IgD-negative memory B cell (primary cell): ENCODE data around the gene OGFOD3. TPM values are rescaled to one million over a fixed set of nuclear protein-coding genes. Genes with fewer than 3 reads are reported as not detected.

ENCODE experiments used
- H3K27ac Mint-ChIP-seq, 3 donors: one replicate each; pipeline ENCODE4 v1.8.0; 2020 to 2022; ENCODE audit warnings: mild to moderate bottlenecking in 3 of 3, mixed read lengths in 3 of 3, moderate library complexity in 1 of 3
- H3K27me3 Mint-ChIP-seq: one replicate; pipeline ENCODE4 v1.8.0; 2021; ENCODE audit warnings: mixed read lengths
- H3K36me3 Mint-ChIP-seq: one replicate; pipeline ENCODE4 v1.8.0; 2020; ENCODE audit warnings: mild to moderate bottlenecking, mixed read lengths
- H3K4me1 Mint-ChIP-seq, 3 donors: one replicate each; pipeline ENCODE4 v1.8.0; 2020 to 2022; ENCODE audit warnings: mixed read lengths in 3 of 3, mild to moderate bottlenecking in 1 of 3
- H3K4me3 Mint-ChIP-seq, 4 donors: one replicate each; pipeline ENCODE4 v1.8.0; 2020 to 2022; ENCODE audit warnings: mild to moderate bottlenecking in 4 of 4, mixed read lengths in 4 of 4, moderate library complexity in 3 of 4
- H3K9me3 Mint-ChIP-seq, 3 donors: one replicate each; pipeline ENCODE4 v1.8.0; 2020 to 2021; ENCODE audit warnings: mixed read lengths in 3 of 3, mild to moderate bottlenecking in 1 of 3
- polyA plus RNA-seq: library from polyadenylated mRNA; unstranded; fragments of 300-500 nt; fragmentation: Illumina TruSeq; gene quantifications from one replicate; pipeline ENCODE4 v1.2.3, GENCODE V29; 2021

Gene OGFOD3
- polyA plus RNA-seq, 1 donor from 2014 or later = 33.2 TPM

DNA sequence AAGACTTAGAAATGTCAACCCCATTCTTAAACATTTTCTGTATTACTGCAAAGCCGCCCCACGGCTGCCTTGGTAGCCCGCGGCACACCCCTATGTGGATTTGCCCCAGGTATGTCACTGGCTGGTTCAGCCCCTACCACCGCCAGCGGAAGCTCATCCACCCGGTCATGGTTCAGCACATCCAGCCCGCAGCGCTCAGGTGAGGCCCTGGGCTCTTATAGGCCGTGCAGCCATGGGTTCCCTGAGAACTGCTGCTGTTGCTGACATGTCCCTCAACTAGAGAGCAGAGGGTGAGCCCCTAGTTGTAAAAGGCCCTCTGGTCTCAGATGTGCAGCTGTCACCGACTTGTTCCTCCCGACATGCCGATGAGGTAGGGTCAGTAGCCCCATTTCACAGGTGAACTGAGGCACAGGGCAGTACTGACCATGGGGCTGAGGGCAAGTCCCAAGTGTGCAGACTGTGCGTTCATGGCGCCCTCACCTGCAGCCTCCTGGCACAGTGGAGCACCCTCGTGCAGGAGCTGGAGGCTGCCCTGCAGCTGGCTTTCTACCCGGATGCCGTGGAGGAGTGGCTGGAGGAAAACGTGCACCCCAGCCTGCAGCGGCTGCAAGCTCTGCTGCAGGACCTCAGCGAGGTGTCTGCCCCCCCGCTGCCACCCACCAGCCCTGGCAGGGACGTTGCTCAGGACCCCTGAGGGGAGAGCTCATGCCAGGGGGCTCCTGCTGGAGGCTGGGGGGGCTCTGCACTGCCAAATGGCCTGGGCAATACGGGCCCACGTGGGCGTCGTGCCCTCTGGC is 23.5 kb upstream of the OGFOD3 start:
- Mint-ChIP-seq H3K36me3 (peaks cover 8% of the 10 kb centered on the region), H3K9me3 (no peaks in the 10 kb centered on the region), H3K4me3 (peak overlapping the region; percentile 30 to 88 (median 83)), H3K27ac (peak overlapping the region; percentile 93 to 99 (median 98)), H3K27me3 (no peaks in the 10 kb centered on the region), H3K4me1 (peaks cover 13 to 23% (median 14%) of the 10 kb centered on the region in 3 donors)

DNA sequence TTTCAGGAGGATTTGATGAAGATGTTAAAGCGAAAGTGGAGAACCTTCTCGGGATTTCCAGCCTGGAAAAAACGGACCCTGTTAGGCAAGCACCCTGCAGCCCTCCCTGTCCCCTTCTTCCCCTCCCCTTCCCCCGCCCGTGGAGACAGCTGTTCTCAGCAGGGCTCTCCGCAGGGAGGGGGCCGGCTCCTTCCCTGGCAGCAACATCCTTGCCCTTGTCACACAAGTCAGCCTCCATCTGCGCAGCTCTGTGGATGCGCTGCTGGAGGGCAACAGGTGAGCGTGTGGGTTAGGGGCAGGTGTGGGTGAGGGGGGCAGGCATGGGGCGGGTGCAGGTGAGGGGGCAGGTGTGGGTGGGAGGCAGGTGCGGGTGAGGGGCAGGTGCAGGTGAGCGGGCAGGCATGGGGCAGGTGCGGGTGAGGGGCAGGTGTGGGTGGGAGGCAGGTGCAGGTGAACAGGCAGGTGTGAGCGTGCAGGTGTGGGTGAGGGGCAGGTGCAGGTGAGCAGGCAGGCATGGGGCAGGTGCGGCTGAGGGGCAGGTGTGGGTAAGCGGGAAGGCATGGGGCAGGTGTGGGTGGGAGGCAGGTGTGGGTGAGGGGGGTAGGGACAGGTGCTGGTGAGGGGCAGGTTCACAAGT is 22.7 kb upstream of the OGFOD3 start:
- H3K9me3 Mint-ChIP-seq = no peaks in the 10 kb centered on the region
- H3K27ac Mint-ChIP-seq = peak overlapping the region; percentile 94 to 99 (median 98)
- H3K36me3 Mint-ChIP-seq = peaks cover 6% of the 10 kb centered on the region
- H3K4me3 Mint-ChIP-seq = peak overlapping the region; percentile 78 to 93 (median 88)
- peaks cover 13 to 20% (median 14%) of the 10 kb centered on the region in 3 donors for H3K4me1 Mint-ChIP-seq
- H3K27me3 Mint-ChIP-seq = no peaks in the 10 kb centered on the region

DNA sequence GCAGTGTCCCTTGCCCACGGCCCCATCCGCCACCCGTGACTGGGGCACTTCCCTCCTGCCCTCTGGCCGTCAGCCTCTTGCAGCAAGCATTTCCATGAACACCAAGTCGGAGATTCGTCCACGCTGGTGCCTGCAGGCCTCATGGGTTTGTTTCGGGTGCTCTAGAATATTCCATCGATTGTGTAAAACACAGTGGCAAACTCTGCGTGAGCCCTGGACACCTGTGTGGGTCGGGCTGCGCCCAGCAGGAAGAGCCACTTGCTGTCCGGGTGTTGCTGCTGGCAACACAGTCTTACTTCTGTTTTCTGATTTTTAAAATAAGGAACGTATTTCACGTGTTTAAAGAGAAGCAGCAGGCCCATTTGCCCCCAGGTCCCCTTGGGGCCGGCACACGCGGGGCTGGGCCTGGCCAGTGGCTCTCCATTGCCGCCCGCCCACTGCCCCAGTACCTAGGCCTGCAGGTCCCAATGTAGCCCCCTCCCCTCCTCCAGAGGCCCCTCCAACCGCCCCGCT is 22.1 kb upstream of the OGFOD3 start:
- Mint-ChIP-seq H3K27ac (peak overlapping the region; percentile 94 to 99 (median 98)), H3K9me3 (no peaks in the 10 kb centered on the region), H3K4me3 (peak overlapping the region; percentile 78 to 93 (median 88)), H3K27me3 (no peaks in the 10 kb centered on the region), H3K36me3 (peaks cover 6% of the 10 kb centered on the region), H3K4me1 (peaks cover 13 to 18% (median 14%) of the 10 kb centered on the region in 3 donors)

DNA sequence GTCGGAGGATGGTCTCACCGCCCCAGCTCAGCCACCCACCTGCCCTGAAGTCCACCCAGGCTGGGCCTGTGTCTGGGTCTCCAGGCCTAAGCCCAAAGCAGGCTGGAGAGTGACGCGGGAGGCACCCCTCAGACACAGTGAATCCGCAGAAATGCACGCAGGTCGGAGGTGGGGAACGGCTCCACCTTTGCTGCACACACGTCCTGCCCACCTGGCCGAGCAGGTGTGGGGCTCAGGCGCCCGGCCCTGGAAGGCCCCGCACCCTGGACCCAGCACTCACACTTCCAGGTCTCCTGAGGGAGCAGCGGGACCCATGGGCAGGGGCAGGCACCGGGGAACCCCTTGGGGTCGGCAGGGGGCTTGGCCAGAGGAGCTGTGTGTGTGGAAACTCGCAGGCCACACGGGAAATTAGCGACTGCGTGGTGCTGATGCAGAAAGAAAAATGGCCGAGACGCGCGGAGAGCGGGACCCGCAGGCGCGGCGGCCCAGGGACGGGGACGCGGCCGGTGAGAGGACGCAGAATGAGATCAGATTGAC is 21.5 kb upstream of the OGFOD3 start:
- Mint-ChIP-seq H3K9me3 (no peaks in the 10 kb centered on the region), H3K27ac (peak overlapping the region; percentile 94 to 99 (median 98)), H3K36me3 (peaks cover 6% of the 10 kb centered on the region), H3K4me3 (peak overlapping the region in 3 of 4 donors; percentile 87 to 93 (median 90)), H3K4me1 (peaks cover 13 to 21% (median 18%) of the 10 kb centered on the region in 3 donors), H3K27me3 (no peaks in the 10 kb centered on the region)

DNA sequence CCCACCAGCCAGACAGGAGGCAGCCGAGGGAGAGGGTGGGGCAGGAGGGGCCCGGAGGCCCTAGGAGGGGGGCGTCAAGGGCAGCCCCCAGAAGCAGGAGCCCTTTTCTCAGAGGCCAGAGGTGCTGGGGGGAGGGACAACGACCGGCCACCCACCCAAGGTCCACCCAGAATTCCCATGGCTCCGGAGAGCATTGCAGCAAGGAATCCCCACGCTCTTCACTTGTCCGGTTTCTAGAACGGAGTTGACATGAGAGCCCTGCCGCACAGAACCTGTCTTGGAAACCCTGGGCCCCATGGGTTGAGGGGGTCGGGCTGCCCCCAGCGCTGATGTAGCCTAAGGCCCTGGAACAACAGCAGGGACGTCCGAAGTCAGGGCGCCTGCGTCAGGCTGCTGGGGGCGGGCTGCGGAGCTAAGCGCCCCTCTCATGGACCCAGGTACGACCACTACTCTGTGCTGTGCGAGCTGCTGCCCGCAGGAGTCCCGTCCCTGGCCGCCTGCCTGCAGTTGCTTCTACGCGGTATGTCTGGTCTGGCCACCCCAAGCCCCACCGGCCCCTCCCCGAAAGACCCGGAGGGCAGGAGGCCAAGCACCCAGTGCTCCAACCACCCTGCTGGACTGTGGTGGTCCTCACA is 20.9 kb upstream of the OGFOD3 start:
- H3K36me3 Mint-ChIP-seq = peaks cover 6% of the 10 kb centered on the region
- no peak overlapping the region for H3K4me3 Mint-ChIP-seq
- peaks cover 17 to 23% (median 20%) of the 10 kb centered on the region in 3 donors for H3K4me1 Mint-ChIP-seq
- peak overlapping the region in 1 of 3 donors; percentile 31 for H3K27ac Mint-ChIP-seq
- H3K9me3 Mint-ChIP-seq = no peaks in the 10 kb centered on the region
- no peaks in the 10 kb centered on the region for H3K27me3 Mint-ChIP-seq

DNA sequence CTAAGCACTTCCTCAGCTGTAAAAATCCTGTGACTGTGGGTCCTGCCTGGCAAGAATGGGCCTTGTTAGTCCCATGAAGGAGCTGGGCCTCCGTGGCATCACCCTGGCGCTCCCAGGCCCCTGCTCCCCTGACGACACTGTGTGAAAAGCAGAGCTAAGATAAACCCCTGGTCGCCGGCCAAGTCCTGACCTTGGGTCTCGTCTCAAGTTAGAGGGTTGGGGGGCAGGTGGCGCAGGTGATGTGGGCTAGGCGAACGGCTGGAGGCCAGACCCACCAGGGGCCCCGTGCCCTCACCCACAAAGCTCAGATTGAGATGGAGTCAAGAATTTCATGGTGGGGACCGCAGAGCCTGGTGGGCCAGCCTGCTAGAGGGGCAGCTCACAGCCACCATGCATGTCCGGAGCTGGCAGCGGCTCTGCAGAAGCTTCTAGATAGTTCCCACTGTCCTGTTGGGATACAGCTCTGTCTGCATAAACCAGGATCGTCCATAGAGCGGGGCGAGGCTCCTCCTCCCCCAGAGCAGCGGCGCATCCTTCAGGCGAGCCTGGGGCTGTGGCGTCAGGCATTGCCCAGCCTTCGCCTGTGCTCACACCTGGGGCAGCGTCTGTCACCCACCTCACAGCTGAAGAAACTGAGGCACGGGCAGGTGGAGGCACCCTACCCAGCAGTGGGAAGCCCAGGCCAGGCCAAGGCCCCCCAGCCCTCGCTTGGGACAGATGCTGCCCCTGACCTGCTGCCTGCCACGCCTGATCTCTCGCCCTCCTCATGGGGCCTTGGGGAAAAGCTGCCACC is 20.2 kb upstream of the OGFOD3 start:
- H3K36me3 Mint-ChIP-seq = peaks cover 6% of the 10 kb centered on the region
- peak overlapping the region in 1 of 3 donors; percentile 53 for H3K27ac Mint-ChIP-seq
- H3K4me1 Mint-ChIP-seq = peaks cover 20 to 25% (median 23%) of the 10 kb centered on the region in 3 donors
- H3K27me3 Mint-ChIP-seq = no peaks in the 10 kb centered on the region
- no peaks in the 10 kb centered on the region for H3K9me3 Mint-ChIP-seq
- H3K4me3 Mint-ChIP-seq = peak overlapping the region in 1 of 4 donors; percentile 40

DNA sequence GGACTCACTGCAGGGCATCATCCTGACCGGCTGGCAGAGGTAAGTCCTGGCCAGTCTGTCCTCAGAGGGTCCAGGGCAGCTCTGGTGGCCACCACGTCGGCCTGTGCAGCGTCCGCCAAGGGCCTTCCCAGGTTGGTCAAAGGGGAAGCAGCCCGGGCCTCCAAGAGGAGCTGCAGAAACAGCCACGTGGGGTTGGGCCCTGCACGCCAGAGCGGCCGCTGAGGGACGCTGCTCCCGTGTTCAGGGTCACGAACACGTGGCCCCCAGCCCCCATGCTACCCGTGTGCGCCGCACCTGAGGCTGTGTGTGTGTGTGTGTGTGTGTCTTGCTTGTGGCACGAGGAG is 18.9 kb upstream of the OGFOD3 start:
- Mint-ChIP-seq H3K4me3 (peak overlapping the region in 1 of 4 donors; percentile 40), H3K4me1 (peaks cover 20 to 23% (median 22%) of the 10 kb centered on the region in 3 donors), H3K27me3 (no peaks in the 10 kb centered on the region), H3K9me3 (no peaks in the 10 kb centered on the region), H3K27ac (no peak overlapping the region), H3K36me3 (peaks cover 4% of the 10 kb centered on the region)

DNA sequence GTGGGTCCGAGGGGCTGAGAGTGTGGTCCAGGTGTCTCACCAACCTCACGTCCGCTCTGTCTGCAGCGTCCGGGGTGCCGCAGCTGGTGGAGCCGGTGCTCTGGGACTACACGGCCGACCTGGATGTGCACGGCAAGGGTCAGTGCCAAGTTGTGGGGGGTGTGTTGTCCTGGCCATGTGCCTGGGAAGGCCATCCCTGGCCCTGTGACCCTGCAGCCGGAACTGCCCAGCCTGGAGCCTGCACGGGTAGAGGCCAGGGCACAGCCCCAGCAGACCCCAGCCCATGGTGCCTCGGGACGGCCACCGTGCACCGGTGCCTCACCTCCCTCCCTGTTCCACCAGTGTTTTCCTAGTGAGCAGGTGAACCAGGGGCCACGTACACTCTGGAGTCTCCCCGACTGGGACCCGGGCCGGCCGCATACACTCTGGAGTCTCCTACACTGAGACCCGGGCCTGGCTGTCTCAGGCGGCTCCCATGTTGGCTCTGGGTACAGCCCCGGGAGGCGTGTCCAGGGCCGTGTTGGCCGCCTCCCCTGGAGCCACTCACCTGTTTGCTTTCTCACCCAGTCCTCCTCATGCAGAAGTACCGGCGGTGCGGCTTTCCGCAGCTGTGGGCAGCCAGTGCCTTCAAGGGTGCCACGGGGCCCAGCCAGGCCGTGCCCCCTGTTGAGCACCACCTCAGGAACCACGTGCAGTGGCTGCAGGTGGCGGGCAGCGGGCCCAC is 18.4 kb upstream of the OGFOD3 start:
- Mint-ChIP-seq H3K27me3 (no peaks in the 10 kb centered on the region), H3K9me3 (no peaks in the 10 kb centered on the region), H3K36me3 (peaks cover 4% of the 10 kb centered on the region), H3K4me1 (peaks cover 20 to 22% (median 21%) of the 10 kb centered on the region in 3 donors), H3K27ac (no peak overlapping the region), H3K4me3 (no peak overlapping the region)

DNA sequence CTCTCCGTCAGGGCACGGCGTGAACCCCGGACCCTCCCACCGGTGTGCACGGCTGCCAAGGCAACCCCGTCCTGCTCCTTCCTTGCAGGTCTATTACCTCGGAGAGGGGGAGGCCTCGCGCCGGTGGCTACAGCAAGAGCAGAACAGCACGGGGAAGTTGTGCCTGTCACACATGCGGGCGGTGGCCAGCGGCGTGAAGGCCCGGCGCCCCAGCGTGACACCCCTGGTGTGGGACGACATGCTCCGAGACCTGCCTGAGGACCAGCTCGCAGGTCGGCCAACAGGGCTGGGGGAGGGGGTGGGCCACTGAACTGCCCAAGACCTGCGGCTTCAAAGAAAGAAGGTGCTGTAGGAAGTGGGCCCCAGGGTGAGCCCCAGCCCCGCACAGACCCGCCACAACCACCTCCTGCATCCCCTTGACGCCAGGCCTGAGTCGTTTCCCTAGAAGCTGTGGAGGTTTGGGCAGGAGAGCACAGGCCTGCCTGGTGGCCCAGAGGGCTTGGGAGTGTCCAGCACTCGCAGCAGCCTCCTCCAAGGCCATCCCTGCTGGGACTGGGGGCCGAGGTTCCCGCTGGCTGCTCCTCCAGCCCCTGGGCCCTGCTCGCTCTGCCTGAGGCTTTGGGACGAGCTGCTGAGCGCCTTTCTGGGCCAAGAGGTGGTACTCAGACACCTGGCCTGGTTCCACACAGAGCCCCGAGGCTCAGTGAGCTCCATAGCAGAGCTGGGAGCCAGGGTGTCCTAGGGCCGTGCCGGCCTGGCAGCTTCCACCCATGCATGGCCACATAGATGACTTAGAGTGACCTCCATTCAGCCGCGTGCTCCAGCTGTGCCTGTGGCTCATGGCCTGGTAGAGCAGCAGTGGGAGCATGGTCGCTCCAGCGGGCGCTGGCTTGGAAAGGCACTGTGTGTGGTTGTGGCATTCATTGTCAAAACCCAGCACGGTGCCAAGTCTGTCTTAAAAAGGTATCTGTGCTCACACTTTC is 17.5 kb upstream of the OGFOD3 start:
- H3K27me3 Mint-ChIP-seq = no peaks in the 10 kb centered on the region
- H3K27ac Mint-ChIP-seq = peak overlapping the region in 1 of 3 donors; percentile 89
- peaks cover 16 to 18% (median 16%) of the 10 kb centered on the region in 3 donors for H3K4me1 Mint-ChIP-seq
- no peak overlapping the region for H3K4me3 Mint-ChIP-seq
- H3K9me3 Mint-ChIP-seq = no peaks in the 10 kb centered on the region
- peaks cover 4% of the 10 kb centered on the region for H3K36me3 Mint-ChIP-seq

DNA sequence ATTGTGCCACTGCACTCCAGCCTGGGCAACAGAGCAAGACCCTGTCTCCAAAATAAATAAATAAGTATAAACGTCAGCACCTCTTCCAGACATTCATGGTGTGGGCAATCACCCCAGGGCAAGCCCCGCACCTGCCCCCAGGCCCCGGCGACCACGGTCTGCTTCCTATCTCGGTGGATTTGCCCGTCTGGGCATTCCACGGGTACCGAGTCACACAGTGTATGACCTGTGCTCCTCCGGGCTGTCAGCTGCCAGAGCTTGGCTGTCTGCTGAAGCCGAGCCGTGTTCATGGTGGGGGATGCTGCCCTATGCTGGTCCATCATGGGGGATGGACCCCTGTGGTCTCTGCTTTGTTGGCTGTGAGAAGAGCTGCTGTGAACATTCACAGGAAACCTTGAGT is 16.7 kb upstream of the OGFOD3 start:
- Mint-ChIP-seq H3K9me3 (no peaks in the 10 kb centered on the region), H3K27ac (peak overlapping the region in 2 of 3 donors; percentile 76 to 89), H3K4me1 (peaks cover 11 to 12% (median 11%) of the 10 kb centered on the region in 3 donors), H3K27me3 (no peaks in the 10 kb centered on the region), H3K4me3 (peak overlapping the region in 3 of 4 donors; percentile 50 to 66 (median 63)), H3K36me3 (no peaks in the 10 kb centered on the region)

DNA sequence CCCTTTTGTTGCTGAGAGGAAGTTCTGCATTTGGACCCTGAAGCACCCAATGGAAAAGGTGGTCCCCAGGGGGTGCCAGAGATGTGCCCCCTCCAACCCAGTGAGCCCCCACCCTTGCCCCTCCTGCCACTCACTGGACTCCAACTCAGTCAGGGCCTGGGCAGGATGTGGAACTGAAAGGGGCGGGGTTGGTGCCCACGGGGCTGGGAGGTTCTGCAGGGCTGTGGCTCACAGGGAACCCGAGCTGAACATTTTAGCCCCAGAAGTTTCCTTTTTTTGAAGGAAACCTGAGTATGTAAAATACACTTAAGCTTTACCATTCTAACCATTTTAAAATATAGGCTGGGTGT is 15.8 kb upstream of the OGFOD3 start:
- Mint-ChIP-seq H3K36me3 (no peaks in the 10 kb centered on the region), H3K27ac (peak overlapping the region; percentile 71 to 89 (median 76)), H3K9me3 (no peaks in the 10 kb centered on the region), H3K4me1 (peaks cover 19 to 20% (median 19%) of the 10 kb centered on the region in 3 donors), H3K4me3 (peak overlapping the region in 3 of 4 donors; percentile 50 to 77 (median 75)), H3K27me3 (no peaks in the 10 kb centered on the region)

DNA sequence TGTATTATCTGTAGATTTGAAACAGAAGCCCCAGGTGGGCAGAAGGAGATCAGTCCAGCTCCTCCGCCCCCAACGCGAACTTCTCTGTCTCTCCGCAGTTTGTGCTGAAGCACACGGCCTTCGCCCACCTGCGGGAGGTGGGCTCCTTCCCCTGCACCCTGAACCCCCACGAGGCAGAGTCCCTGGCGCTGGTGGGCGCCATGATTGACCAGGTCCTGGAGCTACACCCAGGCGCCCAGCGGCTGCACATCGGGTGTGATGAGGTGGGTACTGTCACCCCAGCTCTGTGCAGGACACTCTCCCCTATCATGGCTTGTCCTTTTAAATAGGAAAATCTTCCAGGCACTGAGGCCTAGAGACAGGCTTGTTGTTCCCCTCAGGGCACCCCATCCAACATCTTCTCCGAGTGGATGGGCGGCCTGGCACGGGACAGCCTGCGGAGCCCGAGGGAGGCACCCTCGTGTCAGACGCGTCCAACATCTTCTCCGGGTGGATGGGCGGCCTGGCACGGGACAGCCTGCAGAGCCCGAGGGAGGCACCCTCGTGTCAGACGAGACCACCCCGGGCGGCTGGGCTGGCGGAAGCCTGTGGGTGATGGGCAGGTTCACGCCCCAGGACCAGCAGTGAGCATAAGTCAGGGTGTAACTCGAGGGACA is 15.3 kb upstream of the OGFOD3 start:
- H3K4me3 Mint-ChIP-seq = peak overlapping the region in 2 of 4 donors; percentile 43 to 50
- peaks cover 21 to 22% (median 21%) of the 10 kb centered on the region in 3 donors for H3K4me1 Mint-ChIP-seq
- no peaks in the 10 kb centered on the region for H3K27me3 Mint-ChIP-seq
- no peaks in the 10 kb centered on the region for H3K9me3 Mint-ChIP-seq
- no peaks in the 10 kb centered on the region for H3K36me3 Mint-ChIP-seq
- peak overlapping the region in 2 of 3 donors; percentile 89 to 90 for H3K27ac Mint-ChIP-seq
